ENCODE results near the gene KLHL29. TPM values are rescaled to one million over a fixed set of nuclear protein-coding genes. Genes with fewer than 3 reads are reported as not detected.

Gene KLHL29
- total and polyA plus RNA-seq, 8 donors = 1.8 to 10.5 (median 2.8) TPM

GRCh38 chr2:23452372-23452771 lies 67.4 kb downstream of the KLHL29 start:
- no peaks in the 10 kb centered on the region for H3K36me3 ChIP-seq
- H3K4me3 ChIP-seq = no peak overlapping the region
- TF ChIP-seq CTCF (IDR thresholded peaks at IDR 0.05) = no peak
- no peak for ATAC-seq
- peaks cover 0 to 13% of the 10 kb centered on the region in 2 donors for H3K27me3 ChIP-seq
- no peak overlapping the region for H3K27ac ChIP-seq
- intact Hi-C loops (cut with DNase I) = no loop called here
- no peak for DNase-seq
- H3K4me1 ChIP-seq = peaks cover 0 to 4% of the 10 kb centered on the region in 2 donors
- H3K9me3 ChIP-seq = no peaks in the 10 kb centered on the region

- no peak for TF ChIP-seq CTCF (IDR thresholded peaks at IDR 0.05)
- Histone ChIP-seq H3K4me1 (peaks cover 0 to 4% of the 10 kb centered on the region in 2 donors), H3K4me3 (no peak overlapping the region), H3K27ac (no peak overlapping the region), H3K36me3 (no peaks in the 10 kb centered on the region), H3K9me3 (no peaks in the 10 kb centered on the region), H3K27me3 (peaks cover 0 to 13% of the 10 kb centered on the region in 2 donors)
- ATAC-seq (peak; percentile 23), DNase-seq (no peak)
- intact Hi-C loops (cut with DNase I) = no loop called here
Observed at GRCh38 chr2:23452853-23453420, 68.0 kb downstream of the KLHL29 start.

GRCh38 chr2:23453432-23453831 lies 68.5 kb downstream of the KLHL29 start:
- intact Hi-C loops (cut with DNase I) = no loop called here
- Histone ChIP-seq H3K36me3 (no peaks in the 10 kb centered on the region), H3K27me3 (peaks cover 0 to 13% of the 10 kb centered on the region in 2 donors), H3K4me3 (no peak overlapping the region), H3K27ac (no peak overlapping the region), H3K4me1 (peaks cover 0 to 4% of the 10 kb centered on the region in 2 donors), H3K9me3 (no peaks in the 10 kb centered on the region)
- ATAC-seq = no peak
- DNase-seq = no peak
- no peak for TF ChIP-seq CTCF (IDR thresholded peaks at IDR 0.05)

- ATAC-seq = no peak
- intact Hi-C loops (cut with DNase I) = no loop called here
- no peak for TF ChIP-seq CTCF (IDR thresholded peaks at IDR 0.05)
- Histone ChIP-seq H3K27me3 (peaks cover 0 to 13% of the 10 kb centered on the region in 2 donors), H3K9me3 (no peaks in the 10 kb centered on the region), H3K27ac (no peak overlapping the region), H3K4me3 (no peak overlapping the region), H3K4me1 (peaks cover 0 to 4% of the 10 kb centered on the region in 2 donors), H3K36me3 (no peaks in the 10 kb centered on the region)
- no peak for DNase-seq
Observed at GRCh38 chr2:23453836-23454460, 69.0 kb downstream of the KLHL29 start.

GRCh38 chr2:23454501-23455120 lies 69.6 kb downstream of the KLHL29 start:
- peaks cover 0 to 13% of the 10 kb centered on the region in 2 donors for H3K27me3 ChIP-seq
- peak; percentile 25 for ATAC-seq
- no peak overlapping the region for H3K27ac ChIP-seq
- H3K4me3 ChIP-seq = no peak overlapping the region
- no peak for DNase-seq
- intact Hi-C loops (cut with DNase I) = no loop called here
- peaks cover 0 to 4% of the 10 kb centered on the region in 2 donors for H3K4me1 ChIP-seq
- H3K36me3 ChIP-seq = no peaks in the 10 kb centered on the region
- no peaks in the 10 kb centered on the region for H3K9me3 ChIP-seq
- no peak for TF ChIP-seq CTCF (IDR thresholded peaks at IDR 0.05)
